Activated T-helper 17 cell treated with anti-CD3 and anti-CD28 coated beads, Interleukin-2, amount 50 U/mL, for 72 hours (primary cell): ENCODE measurements around the gene STAG2. TPM values are rescaled to one million over a fixed set of nuclear protein-coding genes. Genes with fewer than 3 reads are reported as not detected.
"Not testable (repeated sequence)": the region's sequence is repeated elsewhere in the genome, so short reads cannot be mapped to it uniquely, and the experiment has no call there.

Experiments used
- ATAC-seq: fragments of 150-1000 bp; cut with Tn5 transposase; replicated peaks from 2 replicates; pipeline ENCODE4 v1.10.0; 2021; ENCODE audit warnings: mild to moderate bottlenecking, moderate library complexity
- H3K27ac Mint-ChIP-seq: one replicate; pipeline ENCODE4 v1.8.0; 2022; ENCODE audit warnings: mixed read lengths
- H3K27me3 Mint-ChIP-seq: one replicate; pipeline ENCODE4 v1.8.0; 2022; ENCODE audit warnings: mixed read lengths
- H3K36me3 Mint-ChIP-seq: one replicate; pipeline ENCODE4 v1.8.0; 2022; ENCODE audit warnings: low read depth, mild to moderate bottlenecking, mixed read lengths
- H3K4me1 Mint-ChIP-seq: one replicate; pipeline ENCODE4 v1.8.0; 2022; ENCODE audit warnings: mixed read lengths
- H3K4me3 Mint-ChIP-seq: one replicate; pipeline ENCODE4 v1.8.0; 2022; ENCODE audit warnings: mild to moderate bottlenecking, mixed read lengths
- H3K9me3 Mint-ChIP-seq: one replicate; pipeline ENCODE4 v1.8.0; 2022; ENCODE audit warnings: mixed read lengths
- total RNA-seq, 2 donors: library from RNA; stranded (reverse); gene quantifications; one replicate each; pipeline ENCODE4 v1.2.3, GENCODE V29; 2022

STAG2 gene
- total RNA-seq, 2 donors from 2014 or later: 66.7 to 83.0 TPM

GRCh38 chrX:124125471-124125870 lies 164.0 kb downstream of the STAG2 start:
- ATAC-seq: no peak
- Mint-ChIP-seq H3K9me3 (no peaks in the 10 kb centered on the region), H3K27ac (no peak overlapping the region), H3K36me3 (no peaks in the 10 kb centered on the region), H3K4me1 (no peaks in the 10 kb centered on the region), H3K27me3 (no peaks in the 10 kb centered on the region), H3K4me3 (no peak overlapping the region)

GRCh38 chrX:124127496-124127895 lies 166.0 kb downstream of the STAG2 start:
- no peak for ATAC-seq
- Mint-ChIP-seq H3K9me3 (no peaks in the 10 kb centered on the region), H3K27me3 (no peaks in the 10 kb centered on the region), H3K27ac (no peak overlapping the region), H3K4me1 (no peaks in the 10 kb centered on the region), H3K36me3 (no peaks in the 10 kb centered on the region), H3K4me3 (no peak overlapping the region)

GRCh38 chrX:124132437-124132836 lies 170.9 kb downstream of the STAG2 start:
- H3K27ac Mint-ChIP-seq, H3K27me3 Mint-ChIP-seq, H3K4me3 Mint-ChIP-seq, ATAC-seq, H3K9me3 Mint-ChIP-seq, H3K4me1 Mint-ChIP-seq, H3K36me3 Mint-ChIP-seq: not testable (repeated sequence)

GRCh38 chrX:124145749-124146148 lies 184.2 kb downstream of the STAG2 start:
- H3K9me3 Mint-ChIP-seq: no peaks in the 10 kb centered on the region
- no peak overlapping the region for H3K27ac Mint-ChIP-seq
- H3K4me1 Mint-ChIP-seq: no peaks in the 10 kb centered on the region
- no peaks in the 10 kb centered on the region for H3K27me3 Mint-ChIP-seq
- no peak overlapping the region for H3K4me3 Mint-ChIP-seq
- no peaks in the 10 kb centered on the region for H3K36me3 Mint-ChIP-seq
- ATAC-seq: no peak

- Mint-ChIP-seq H3K9me3 (no peaks in the 10 kb centered on the region), H3K36me3 (no peaks in the 10 kb centered on the region), H3K27me3 (no peaks in the 10 kb centered on the region), H3K4me3 (no peak overlapping the region), H3K27ac (no peak overlapping the region), H3K4me1 (no peaks in the 10 kb centered on the region)
- ATAC-seq: no peak
Measured at GRCh38 chrX:124151195-124151594, 189.7 kb downstream of the STAG2 start.

Other genes starting within 250 kb of the STAG2 start
- 10 to 100 TPM; 82.6 to 83.3 TPM for gene THOC2, start 228.7 kb upstream of the STAG2 start, total RNA-seq
- 10 to 100 TPM; 27.0 to 33.4 TPM for gene XIAP, start 101.7 kb upstream of the STAG2 start, total RNA-seq